Measurements from ENCODE around the gene ETNK2. TPM values are rescaled to one million over a fixed set of nuclear protein-coding genes. Genes with fewer than 3 reads are reported as not detected.

The ETNK2 gene
- polyA plus RNA-seq, 5 donors = 8.5 to 14.8 (median 11.7) TPM

DNA sequence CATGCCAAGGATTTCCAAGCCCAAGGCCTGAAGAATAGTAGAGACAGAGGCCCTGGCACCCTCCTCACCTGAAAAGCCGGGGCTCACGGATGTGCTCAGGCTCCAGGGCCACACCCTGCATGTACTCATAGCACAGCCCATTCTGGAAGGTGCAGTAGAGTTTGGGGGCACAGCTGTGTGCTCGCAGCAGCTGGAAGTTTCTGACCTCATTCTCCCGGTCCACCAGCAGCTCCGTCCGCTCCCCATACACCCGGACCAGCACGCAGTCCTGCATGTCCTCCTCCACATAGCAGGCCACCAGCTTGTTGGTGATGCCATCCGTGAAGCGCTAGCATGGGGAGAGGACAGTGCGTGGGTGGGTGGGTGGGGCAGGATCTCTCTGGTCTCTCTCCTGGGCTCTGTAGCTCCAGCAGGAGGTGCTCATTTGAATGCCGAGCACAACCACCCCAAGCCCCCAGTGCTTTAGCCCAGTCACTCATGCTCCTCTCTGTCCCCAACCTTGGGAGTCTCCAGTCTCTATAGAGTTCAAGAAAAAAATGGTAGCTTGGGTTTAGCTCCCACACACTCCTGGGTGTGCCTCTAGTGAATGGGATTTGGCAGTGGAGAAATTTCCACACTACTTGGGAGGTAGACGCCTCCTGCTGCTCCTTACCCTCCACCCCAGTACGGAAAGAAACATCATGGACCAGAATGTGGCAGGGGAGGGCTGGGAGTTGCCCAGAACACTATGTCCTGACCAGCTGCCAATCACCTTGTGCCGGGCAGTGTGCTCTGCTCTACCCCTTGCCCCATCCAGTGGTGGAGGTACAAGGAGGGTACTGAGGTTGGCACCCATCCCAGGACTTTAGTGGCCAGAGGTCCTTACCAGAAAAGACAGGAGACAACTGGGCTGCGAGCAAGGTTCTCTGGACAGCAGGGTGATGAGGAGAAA, 1.9 kb downstream of the ETNK2 start:
- no peak for DNase-seq

DNA sequence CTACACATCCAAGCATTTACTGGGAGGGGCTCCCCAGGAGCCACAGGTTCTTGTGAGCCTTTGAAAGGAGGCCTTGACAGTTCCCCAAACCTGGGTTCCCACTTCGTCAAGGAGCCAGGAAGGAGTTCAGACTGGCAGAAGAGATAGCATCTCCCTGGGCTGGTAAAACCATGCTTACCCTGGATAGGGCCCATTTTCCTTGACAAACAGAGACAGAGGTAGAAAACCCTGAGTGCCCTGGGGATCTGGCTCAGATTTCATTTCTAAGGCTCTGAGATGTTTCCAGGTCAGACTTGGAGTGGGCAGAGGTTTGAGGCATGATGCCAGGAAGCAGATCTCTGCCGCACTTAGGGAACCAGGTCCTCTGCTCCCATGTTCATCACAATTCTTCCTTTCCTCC, 2.7 kb downstream of the ETNK2 start:
- DNase-seq = no peak

DNA sequence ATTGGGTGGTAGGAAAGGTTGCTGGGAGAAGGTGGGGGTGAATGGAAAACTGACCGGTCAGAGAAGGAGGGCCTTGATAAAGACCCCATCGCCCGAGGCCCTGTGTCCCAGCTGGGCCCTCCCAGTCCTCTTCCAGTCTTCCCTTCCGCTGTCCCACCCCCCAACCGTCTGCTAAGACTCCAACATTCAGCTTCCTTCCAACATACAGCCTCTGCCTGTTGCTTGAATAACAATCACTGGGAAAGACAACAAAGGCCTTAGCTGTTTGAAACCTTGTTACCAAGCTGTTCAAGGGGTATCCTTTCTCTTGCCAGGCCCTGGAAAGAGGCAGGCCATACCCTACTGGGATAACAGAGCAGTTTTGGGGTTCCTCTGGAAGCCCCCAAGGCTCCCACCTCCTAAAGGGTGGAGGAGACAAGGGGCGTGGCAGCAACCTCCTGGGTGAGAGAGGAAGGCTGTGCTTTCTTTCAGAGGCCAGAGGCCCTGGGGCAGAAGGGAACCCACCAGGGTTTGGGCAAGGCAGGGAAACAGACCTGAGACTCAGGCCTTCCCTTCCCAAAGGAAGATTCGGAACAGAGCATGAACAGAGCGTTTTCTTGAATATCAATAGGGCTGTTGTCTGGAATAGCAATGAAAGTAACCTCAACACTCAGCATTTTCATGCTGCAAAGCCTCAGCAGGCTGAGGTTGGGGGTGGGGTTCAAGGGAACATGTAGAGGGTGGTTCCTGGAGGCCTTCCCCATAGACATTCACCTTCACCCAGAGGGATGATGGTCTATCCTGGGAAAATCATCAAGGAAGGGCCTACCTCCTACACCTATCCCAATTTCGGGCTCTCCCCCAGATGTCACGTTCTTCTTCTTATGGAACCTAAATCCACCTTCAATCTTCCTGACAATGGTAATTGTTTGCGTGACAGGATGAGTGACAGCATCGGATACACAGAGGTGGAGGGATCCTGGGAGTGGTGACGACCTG, 4.1 kb downstream of the ETNK2 start:
- no peak for DNase-seq

DNA sequence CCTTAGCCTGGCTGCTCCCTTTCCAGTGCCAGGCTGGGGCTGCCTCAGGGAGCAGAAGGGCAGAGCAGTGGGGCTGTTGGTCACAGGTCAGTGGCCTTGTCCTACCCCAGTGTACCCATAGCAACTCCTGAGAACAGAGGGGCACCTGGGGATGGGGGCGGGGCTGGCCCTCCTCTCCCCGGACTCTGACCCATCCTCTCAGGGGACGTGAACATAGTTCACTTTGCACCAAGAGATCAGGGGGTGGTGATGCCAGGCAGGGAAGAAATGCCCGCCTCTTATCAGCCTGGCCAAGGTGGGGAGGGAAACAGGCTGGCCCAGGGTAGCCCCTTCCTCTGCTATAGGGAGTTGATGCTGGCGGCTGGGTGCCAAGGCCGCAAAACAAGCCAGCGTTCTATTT, 4.9 kb downstream of the ETNK2 start:
- no peak for DNase-seq

DNA sequence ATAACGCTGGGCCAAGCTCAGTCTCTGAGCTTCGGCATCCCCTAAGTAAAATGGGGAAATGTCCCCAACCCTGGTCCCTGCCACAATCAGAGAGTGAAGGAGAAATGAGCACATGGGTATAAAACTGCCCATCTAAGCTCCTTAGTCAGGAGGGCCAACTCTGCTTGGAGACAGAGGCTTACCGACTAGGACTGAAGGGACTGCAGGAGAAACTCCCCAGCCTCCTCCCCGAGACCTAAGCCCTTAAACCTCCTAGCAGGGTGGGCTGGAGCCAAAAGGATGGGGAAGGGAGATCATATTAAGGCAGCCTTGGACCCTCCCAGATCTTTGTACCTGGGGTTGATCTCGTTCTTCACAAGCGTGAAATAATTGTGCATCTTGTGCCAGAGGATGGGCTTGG, 5.5 kb downstream of the ETNK2 start:
- DNase-seq = no peak

DNA sequence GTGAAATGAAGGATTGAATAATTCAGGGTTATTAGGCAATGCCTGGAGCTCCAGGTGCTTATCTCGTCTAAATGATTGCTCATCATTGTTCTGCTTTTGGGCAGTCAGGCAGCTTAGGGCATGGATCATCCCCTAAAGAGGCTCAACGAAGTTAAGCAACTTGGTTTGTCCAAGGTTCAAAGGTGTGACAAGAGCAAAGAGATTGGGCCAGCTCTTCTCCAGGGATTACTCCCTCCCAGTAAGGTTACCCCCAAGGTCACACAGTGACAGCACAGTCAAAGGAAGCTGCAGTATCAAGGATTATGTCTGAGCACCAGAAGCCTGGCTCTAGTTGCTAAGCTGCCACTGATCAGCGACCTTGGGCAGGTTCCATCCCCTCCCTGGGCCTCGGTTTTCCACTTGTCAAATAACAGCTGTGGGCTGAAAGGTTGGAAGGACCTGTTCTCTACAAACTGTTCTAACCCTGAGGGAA, 6.8 kb downstream of the ETNK2 start:
- no peak for DNase-seq

DNA sequence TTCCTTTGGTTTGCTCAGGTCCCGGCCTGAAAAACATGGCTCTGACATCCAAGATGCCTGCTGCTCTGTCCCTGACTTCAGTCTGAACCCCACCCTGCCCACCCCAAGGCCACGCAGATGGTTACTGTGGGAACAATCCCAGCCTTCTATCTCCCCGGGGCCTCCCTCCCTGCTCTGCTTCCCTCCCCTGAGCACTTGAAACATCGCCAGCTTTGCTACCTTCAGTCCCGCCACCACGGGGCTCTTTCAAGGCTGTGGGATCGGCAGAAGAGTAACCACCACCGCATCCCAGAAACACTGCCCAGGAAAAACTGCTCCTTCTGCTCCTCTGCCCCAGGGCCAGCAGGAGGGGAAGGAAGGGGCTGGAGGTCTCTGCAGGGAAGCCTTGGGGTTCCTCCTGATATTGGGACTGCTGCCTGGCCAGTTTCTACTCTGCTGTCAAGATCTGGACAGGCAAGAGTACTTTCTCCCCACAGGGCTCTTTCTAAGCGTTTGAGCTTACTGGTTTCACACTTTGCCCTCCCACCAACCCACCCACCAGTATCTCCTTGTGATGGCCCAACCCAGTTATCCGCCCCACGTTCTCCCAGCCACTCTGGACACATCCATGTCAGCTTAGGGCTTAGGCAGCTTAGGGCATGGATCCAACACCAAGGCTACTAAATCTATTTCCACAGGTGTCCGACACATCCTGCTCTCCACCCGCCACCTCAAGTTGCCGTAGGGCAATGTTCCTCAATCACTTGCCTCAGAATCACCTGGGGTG, 8.4 kb downstream of the ETNK2 start:
- DNase-seq = no peak

DNA sequence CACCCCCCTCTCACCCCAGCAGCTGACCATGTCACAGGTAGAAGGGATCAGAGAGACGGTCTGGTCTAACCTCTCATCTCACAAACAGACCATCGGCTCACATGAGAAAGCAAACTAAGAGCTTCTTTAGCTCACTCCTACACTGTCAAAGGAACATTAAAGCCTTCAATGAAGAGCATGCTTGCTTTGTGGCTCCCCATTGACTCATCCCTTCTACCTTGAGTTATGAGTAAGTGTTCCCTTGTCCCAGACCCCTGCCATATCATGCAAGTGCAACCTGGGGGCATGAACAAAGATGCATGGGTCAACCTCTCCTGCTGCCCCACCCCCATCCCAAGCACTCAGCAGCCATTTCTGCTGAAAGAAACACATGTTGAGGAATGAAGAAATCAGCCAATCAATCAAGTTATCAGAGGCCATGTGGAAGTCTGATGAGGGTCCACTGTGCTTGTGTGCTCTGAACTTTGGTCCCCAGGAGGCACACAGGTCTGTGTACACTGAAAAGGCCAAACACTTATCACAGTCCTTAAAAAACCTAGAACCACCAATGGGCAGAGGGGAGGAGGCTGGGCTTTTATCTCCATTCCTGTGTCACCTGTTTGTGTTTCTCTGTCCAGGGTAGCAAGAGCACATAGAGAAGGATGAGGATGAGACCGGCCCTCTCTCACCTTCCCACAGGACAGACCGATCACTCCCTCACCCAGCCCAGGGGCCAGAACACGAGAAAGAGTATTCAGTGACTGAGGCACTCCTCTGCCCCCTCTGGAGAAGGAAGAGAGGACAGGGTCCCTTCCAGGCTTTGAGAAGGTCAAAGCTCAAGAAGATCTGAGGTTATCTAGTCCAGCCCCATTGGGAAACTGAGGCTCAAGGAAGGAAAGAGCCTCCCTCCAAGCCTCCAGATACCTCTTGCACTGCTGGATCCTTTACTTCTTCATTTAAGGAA, 9.5 kb downstream of the ETNK2 start:
- DNase-seq = no peak

DNA sequence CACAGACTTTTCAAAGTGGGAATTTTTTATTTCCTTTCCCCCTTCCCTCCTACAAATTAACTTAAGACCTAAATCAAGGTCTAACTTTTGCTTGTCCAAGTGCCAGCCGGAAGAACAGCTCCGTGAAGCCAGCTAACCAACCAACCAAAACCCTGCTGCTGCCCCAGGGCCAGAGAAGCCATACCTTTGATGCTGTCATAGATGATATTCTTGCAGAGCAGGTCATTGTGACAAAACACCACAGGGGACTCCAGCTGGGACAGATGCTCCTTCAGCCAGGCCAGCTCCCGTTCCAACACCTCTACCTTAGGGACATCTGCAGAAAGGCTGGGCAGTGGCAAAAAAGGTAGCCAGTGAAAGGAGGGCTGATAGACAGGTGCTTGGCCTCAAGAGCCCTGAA, 10.7 kb downstream of the ETNK2 start:
- no peak for DNase-seq

DNA sequence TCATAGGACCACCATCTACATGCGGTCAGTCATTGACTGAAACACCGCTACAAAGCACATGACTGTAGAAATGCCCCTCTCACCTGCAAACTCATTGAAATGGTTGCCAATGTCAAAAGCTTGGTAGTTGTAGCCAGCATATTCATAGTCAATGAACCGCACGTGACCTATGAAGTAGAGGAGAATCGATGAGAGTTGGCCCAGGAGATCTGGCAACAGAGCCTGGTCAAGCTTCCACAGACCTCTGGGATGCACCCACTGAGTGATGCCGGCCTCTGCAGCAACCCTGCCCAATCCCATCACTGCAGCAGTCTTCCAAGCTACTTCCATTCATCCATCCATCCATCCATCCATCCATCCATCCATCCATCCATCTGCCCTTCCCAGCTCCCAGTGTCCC, 11.9 kb downstream of the ETNK2 start:
- DNase-seq = no peak

DNA sequence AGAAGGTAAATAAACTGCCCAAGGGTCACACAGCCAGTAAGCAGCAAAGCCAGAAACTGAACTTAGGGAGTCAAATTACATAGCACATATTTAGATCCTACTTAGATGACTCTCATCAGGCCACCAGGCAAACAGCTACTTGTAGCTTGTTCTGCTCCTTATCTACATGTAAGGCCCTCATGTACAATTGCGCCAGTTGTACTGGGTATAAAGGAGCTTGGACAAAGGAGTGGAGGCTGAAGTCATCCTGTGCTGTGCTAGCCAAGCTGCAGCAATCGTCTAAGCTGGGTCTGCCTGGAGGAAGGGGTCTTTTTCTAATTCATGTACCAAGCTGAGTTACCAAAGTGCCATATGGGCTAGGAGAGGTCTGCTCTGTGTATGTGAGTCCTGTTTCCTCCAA, 12.8 kb downstream of the ETNK2 start:
- DNase-seq = no peak

DNA sequence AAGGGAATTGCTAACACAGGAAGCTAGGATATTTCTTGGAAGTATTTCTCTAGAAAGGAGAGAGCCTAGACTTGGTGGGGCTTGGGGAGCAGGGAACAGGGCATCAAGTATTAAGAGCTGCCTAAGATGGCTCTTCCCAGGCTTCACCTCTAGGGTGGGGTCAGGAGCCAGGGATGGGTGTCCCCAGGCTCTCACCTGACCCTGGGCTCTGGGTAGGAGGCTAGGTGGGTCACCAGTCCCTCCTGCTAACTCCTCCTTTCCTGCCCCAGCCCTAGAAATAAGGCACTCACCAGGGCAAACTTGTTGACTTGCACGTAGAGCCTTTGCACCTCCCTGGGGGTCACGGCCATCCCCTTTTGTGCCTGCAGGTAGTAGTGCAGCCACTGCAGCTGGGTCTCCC, 15.0 kb downstream of the ETNK2 start:
- no peak for DNase-seq

DNA sequence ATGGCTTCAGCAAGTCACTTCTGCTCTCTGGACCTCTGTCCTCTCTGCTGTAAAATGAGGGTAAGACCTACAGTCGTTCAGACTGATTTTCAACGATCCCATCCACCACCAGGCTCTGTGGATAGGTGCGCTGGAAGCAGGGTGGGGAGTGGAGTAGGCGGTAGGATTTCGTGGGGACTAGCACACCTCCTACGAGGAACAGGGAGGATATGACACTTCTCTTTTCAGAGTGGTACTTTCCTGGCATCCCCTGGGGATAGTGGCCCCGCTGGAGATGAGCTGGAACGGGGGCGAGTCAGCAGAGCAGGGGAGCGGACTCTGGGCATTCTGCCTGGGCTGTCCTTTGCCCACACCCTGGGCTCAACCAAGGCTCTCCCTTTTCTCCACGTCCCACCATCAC, 17.7 kb downstream of the ETNK2 start:
- DNase-seq = no peak

DNA sequence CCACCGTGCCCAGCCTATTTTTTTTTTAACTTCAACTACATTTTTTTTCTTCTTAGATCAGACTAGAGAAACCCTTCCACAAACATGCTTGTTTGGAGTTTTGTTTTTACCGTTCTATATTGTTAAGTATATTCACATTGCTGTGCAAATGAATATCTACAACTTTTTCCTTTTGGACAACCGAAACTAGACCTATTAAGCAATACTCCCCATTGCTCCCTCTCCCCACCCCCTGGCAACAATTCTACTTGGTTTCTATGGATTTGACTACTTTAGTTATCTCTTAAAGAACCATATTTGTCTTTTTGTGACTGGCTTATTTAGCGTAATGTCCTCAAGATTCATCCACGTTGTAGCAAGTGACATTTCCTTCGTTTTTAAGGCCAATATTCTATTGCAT, 19.1 kb downstream of the ETNK2 start:
- no peak for DNase-seq

DNA sequence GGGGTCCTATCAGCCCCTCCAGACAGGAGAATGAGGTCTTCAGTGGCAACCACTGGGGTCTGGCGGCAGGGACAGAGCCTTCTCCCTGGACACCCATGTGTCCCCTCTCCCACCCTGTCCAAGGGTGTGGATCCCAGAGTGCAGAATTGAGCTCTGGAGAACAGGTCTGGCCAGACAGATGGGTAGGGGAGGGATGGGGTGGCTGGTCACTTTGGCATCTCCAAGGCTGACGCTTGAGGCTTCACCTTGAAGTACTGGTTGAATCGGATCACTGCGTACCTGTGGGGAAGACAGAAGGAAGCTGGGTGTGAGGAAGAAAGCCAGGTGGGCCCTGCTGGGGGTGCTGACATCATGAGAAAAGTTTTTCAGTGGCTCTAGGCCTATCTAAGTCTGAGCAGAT, 19.9 kb downstream of the ETNK2 start:
- DNase-seq = no peak

DNA sequence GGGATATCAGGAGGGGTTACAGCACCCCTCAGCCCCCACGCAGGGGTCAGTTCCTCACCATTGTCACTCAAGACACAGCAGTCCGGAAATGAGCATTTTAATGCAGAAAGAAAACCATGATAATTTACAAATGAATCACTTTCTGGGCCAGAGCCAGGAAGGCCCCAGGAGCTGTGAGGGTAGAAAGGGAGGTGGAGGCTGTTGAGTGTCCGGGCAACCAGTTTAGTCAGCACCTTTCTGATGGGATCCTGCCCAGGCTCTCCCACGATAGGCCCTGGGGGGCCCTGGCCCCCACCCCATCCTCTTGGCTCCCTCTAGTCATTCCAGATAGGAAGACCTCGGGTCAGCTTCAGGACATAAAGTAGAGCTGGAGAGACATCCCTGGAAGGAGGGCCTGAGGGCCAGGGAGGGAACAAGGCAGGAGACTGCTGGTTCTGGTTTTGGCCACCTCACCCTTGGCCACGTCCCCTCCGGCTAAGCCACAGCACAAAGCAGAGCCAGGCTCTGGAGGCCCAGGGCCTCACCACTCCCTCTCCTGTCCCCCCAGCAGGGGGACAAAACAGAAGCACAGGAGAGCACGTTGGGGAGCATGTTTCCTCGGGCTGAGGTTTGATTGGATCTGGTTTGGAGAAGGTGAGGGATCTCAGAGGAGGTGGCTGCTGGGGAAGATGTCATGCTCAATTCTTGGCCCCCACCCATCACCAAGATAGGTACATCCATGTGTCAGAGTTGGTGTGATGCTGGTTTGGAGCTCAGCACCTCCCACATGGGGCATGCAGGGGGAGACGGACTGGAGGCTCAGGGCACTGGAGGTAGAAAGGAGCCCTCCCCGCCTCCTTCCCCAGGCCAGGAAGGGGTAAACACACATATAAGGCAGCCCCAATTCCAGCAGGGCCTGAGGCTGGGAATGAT, 20.6 kb downstream of the ETNK2 start:
- no peak for DNase-seq

DNA sequence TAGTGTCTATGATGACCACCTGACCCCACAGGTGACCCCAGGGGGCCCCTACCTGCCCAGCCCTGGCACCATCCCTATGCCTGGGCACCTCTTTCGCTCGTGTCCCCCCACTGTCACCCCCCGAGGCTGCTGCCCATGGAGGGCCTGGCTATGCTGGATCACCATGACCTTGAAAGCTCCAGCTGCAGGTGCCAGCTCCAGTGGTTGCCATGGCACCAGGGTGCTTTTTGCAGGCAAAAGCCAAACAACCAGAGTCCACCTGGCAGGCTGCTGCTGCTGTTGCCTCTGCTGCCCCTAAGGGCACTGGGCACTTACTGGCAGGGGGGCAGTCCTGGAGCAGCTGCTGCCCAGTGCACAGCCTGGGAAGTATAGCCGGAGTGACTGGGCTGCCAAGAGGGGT, 21.7 kb downstream of the ETNK2 start:
- no peak for DNase-seq

DNA sequence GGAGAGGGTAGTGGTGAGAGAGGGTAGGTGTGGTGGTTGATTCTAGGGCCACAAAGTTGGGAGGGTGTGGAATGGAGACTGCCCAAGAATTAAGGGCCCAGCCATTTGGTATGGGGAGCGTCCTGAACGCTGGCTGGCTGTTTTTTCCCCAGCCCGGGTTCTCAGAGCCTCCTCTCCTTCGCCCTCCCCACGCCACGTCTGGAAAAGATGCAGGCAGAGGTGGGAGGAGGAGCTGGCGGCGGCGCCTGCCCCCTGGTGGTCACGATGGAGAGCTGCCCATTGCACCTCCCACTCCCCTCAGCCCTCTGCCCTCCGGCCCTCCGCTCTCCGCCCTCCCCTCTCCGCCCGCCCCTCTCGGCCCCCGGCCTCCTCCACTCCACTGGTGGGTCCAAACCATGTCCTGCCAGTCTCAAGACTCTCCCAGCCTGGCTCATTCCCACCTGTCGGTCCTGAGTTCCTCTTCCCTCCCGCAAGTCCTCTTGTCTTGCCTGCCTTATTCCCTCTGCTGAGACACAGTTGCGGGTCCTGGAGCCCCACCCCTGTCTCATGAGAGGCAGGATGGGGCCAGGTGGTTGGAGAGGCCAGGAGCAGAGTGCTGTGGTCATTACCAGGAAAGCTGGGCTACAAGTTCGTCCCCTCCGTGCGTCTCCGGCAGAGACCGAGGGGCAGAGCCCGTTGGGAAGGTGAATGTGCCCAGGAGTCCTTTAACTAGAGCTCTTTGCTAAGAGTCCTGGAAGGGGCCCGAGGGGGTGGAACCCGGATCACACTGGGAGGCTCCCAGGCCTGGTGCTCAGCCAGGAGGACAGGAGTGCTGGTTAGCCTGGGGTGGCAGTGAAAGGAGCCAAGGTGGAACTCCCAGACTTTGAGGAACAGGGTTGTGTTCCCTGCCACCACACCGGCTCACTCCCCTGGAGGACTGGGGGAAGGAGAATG, 22.6 kb downstream of the ETNK2 start:
- DNase-seq = peak; percentile 62 to 68

All from right lung (tissue), 5 donors.